HG02678 (cell line): Measurements from ENCODE around the gene SLC31A2.
A peak's percentile ranks its signal among the peaks of the same experiment; 100 is the strongest.
"Not testable (repeated sequence)": the region's sequence is repeated elsewhere in the genome, so short reads cannot be mapped to it uniquely, and the experiment has no call there.

Source experiments
- ATAC-seq: cut with Tn5 transposase; IDR thresholded peaks from one replicate; pipeline ENCODE4 v1.9.1; 2021; ENCODE audit warnings: mild to moderate bottlenecking, moderate library complexity; ENCODE audit not compliant: unreplicated experiment

SLC31A2 gene, protein sequence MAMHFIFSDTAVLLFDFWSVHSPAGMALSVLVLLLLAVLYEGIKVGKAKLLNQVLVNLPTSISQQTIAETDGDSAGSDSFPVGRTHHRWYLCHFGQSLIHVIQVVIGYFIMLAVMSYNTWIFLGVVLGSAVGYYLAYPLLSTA

GRCh38 chr9:113150670-113151611 is at the start of gene SLC31A2:
Gene SLC31A2 (plus strand): TSS chr9:113151007. CDS start chr9:113151075, 68 bp downstream.
- ATAC-seq: peak; percentile 96

- ATAC-seq: not testable (repeated sequence)
Measured at GRCh38 chr9:113105345-113105744, 45.5 kb upstream of the SLC31A2 start.

- peak; percentile 73 for ATAC-seq
Measured at GRCh38 chr9:113111065-113111951, 39.5 kb upstream of the SLC31A2 start.

GRCh38 chr9:113112706-113113510 is 37.9 kb upstream of the SLC31A2 start:
- peak; percentile 69 for ATAC-seq

GRCh38 chr9:113118829-113119228 is 32.0 kb upstream of the SLC31A2 start:
- ATAC-seq: not testable (repeated sequence)

- ATAC-seq: no peak
Measured at GRCh38 chr9:113125386-113126035, 25.3 kb upstream of the SLC31A2 start.

- ATAC-seq: no peak
Measured at GRCh38 chr9:113129466-113129865, 21.3 kb upstream of the SLC31A2 start.

- no peak for ATAC-seq
Measured at GRCh38 chr9:113129884-113130283, 20.9 kb upstream of the SLC31A2 start.

DNA sequence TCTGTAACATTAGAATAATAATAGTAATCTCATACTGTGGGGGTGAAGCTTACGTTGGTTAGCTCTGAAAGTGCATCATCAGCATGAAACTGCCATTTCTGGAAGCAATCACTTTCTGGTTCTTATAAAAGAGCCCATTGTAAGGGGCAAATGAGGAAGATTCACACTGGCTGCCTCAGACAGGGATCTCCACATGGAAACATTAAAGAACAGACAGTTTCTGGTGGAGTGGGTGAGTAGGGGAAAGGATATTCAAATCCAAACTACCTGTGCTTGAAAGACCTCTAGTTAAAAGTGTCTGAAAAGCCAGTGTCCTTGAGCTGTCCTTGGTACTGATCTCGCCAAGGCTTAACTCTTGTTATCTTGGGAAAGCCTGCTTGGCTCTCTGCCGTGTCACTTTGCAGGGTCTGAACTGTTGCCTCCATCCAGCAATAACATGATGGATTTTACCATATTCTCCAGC is 19.1 kb upstream of the SLC31A2 start:
- no peak for ATAC-seq

GRCh38 chr9:113137196-113138168 is 13.3 kb upstream of the SLC31A2 start:
- no peak for ATAC-seq

GRCh38 chr9:113138760-113139159 is 12.0 kb upstream of the SLC31A2 start:
- no peak for ATAC-seq

DNA sequence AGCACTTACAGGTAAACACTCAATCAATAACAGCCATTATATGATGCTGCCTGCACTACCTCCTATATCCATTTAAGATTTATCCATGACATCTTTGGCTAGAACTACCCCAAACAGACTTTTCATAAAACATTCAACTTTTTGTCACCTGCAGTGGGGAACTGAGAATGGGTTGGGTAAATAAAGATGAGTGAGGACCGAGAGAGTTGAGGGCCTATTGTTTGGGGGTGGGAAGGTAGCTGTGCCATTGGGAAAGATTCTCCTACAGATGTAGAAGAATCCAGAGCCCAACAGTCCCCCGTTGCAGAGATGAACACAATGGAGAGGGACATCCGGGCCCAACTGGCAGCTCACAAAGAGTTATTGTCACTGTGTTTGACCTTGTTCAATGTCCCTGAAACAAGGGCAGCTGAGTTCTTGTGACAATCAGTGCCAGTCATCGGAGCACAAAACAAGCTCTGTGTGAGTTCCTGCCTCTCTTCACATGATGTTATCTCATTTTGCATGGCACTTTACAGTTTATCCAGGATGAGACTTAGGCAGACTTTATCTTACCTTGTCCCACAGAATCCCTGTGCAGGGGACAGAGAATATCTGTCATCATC is 11.5 kb upstream of the SLC31A2 start:
- ATAC-seq: no peak

DNA sequence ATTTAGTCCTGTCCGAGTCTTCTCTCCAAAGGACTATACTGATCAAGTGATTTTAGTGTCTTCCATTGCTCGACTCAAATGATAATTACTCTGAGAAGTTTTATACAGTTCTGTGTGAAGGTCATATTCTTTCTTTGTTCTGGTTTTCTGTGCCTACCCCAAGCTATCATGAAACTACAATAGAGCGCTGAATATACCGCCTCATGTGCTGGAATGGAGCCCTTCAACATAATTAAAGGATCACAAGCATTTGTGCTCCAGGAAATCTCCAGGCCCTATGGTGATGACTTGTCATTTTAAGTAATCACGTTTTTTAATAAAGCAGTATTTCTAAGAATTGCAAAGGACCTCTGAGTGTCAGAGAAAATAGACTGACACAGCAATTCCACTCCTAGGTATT is 10.9 kb upstream of the SLC31A2 start:
- ATAC-seq: no peak

DNA sequence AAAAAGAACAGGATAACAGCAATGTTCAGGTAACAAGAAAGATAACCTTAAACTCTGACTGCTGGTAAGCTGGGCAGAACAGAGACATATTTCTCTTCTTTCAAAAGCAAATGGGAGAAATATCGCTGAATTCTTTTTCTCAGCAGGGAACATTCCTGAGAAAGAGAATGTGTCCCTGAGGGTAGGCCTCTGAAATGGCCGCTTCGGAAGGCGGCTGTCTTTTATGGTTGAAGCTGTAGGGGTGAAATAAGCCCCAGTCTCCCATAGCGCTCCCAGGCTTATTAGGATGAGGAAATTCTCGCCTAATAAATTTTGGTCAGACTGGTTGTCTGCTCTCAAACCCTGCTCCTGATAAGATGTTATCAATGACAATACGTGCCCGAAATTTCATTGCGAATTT is 9.9 kb upstream of the SLC31A2 start:
- ATAC-seq: not testable (repeated sequence)

GRCh38 chr9:113143432-113144227 is 7.2 kb upstream of the SLC31A2 start:
- ATAC-seq: no peak

- ATAC-seq: no peak
Measured at GRCh38 chr9:113148372-113148705, 2.5 kb upstream of the SLC31A2 start.

- ATAC-seq: no peak
Measured at GRCh38 chr9:113148781-113149510, 1.9 kb upstream of the SLC31A2 start.
